Activated CD4-positive, alpha-beta memory T cell treated with anti-CD3 and anti-CD28 coated beads for 36 hours (primary cell): ENCODE measurements around the gene CCNJL. TPM values are rescaled to one million over a fixed set of nuclear protein-coding genes. Genes with fewer than 3 reads are reported as not detected.
"Not testable (repeated sequence)": the region's sequence is repeated elsewhere in the genome, so short reads cannot be mapped to it uniquely, and the experiment has no call there.

Experiments
- CTCF ChIA-PET: fragments of 350-600 bp; sonication (Branson Sonifier 250); formaldehyde crosslinking; loops from one replicate; lab custom pipeline; 2021; ENCODE audit warnings: antibody characterized with exemption, inconsistent platforms; lab: Charles Lee
- POLR2A ChIA-PET: fragments of 350-600 bp; sonication (Branson Sonifier 250); formaldehyde crosslinking; loops from one replicate; lab custom pipeline; 2021; ENCODE audit warnings: antibody characterized with exemption; lab: Charles Lee
- DNase-seq: peaks from one replicate; pipeline ENCODE4 v3.0.0-alpha.2; 2020
- H3K27ac Mint-ChIP-seq: one replicate; pipeline ENCODE4 v1.8.0; 2021; ENCODE audit warnings: mixed read lengths
- H3K27me3 Mint-ChIP-seq: one replicate; pipeline ENCODE4 v1.8.0; 2021; ENCODE audit warnings: mixed read lengths
- H3K36me3 Mint-ChIP-seq: one replicate; pipeline ENCODE4 v1.8.0; 2021; ENCODE audit warnings: mixed read lengths
- H3K4me1 Mint-ChIP-seq: one replicate; pipeline ENCODE4 v1.8.0; 2021; ENCODE audit warnings: low read depth, mixed read lengths
- H3K4me3 Mint-ChIP-seq: one replicate; pipeline ENCODE4 v1.8.0; 2021; ENCODE audit warnings: mild to moderate bottlenecking, mixed read lengths
- H3K9me3 Mint-ChIP-seq: one replicate; pipeline ENCODE4 v1.8.0; 2021; ENCODE audit warnings: mixed read lengths
- intact Hi-C: fragments of 100-400 bp; cut with micrococcal nuclease; formaldehyde crosslinking; loops from one replicate; pipeline ENCODE4 v1.15.1; 2023
- total RNA-seq, 2 experiments: library from RNA; stranded (reverse); gene quantifications; one replicate each; pipeline ENCODE4 v1.2.3, GENCODE V29; 2021

Gene CCNJL
- total RNA-seq, 2 experiments from 2014 or later = not detected

GRCh38 chr5:160349935-160350303 is 37.6 kb upstream of the CCNJL start:
- ChIA-PET CTCF (interaction anchor here (9.3 kb wide), 1 partner anchor 150 kb away, joined by 104 read pairs; no protein-coding TSS in a partner anchor), POLR2A (interaction anchor here (0.6 kb wide), 1 partner anchor 50 kb away, joined by 5 read pairs; no protein-coding TSS in a partner anchor)
- no peaks in the 10 kb centered on the region for H3K9me3 Mint-ChIP-seq
- no peak for DNase-seq
- intact Hi-C loops = loop anchor here (5.0 kb wide), 2 partner anchors 833 to 908 kb away; no protein-coding TSS in a partner anchor
- no peak overlapping the region for H3K27ac Mint-ChIP-seq
- H3K36me3 Mint-ChIP-seq = no peaks in the 10 kb centered on the region
- H3K27me3 Mint-ChIP-seq = no peaks in the 10 kb centered on the region
- H3K4me3 Mint-ChIP-seq = no peak overlapping the region
- H3K4me1 Mint-ChIP-seq = no peaks in the 10 kb centered on the region

- CTCF ChIA-PET = interaction anchor here (9.3 kb wide), 1 partner anchor 150 kb away, joined by 104 read pairs; no protein-coding TSS in a partner anchor
Measured at GRCh38 chr5:160349249-160349934, 37.0 kb upstream of the CCNJL start.

GRCh38 chr5:160348080-160348479 is 35.7 kb upstream of the CCNJL start:
- intact Hi-C loops = loop anchor here (5.0 kb wide), 2 partner anchors 831 to 906 kb away; no protein-coding TSS in a partner anchor
- ChIA-PET POLR2A (no interaction called here), CTCF (interaction anchor here (1.2 to 9.3 kb wide), 3 partner anchors 148 to 326 kb away, joined by 5 to 104 read pairs (median 8); no protein-coding TSS in a partner anchor)
- Mint-ChIP-seq H3K36me3 (no peaks in the 10 kb centered on the region), H3K4me3 (no peak overlapping the region), H3K27ac (no peak overlapping the region), H3K4me1 (no peaks in the 10 kb centered on the region), H3K27me3 (peaks cover 2% of the 10 kb centered on the region), H3K9me3 (no peaks in the 10 kb centered on the region)
- no peak for DNase-seq

More at GRCh38 chr5:160349249-160349934, 37.0 kb upstream of the CCNJL start:
- intact Hi-C loops = loop anchor here (5.0 kb wide), 2 partner anchors 832 to 907 kb away; no protein-coding TSS in a partner anchor
- Mint-ChIP-seq H3K36me3 (no peaks in the 10 kb centered on the region), H3K27ac (no peak overlapping the region), H3K4me1 (no peaks in the 10 kb centered on the region), H3K27me3 (no peaks in the 10 kb centered on the region), H3K4me3 (no peak overlapping the region), H3K9me3 (no peaks in the 10 kb centered on the region)
- no peak for DNase-seq
- POLR2A ChIA-PET = no interaction called here

- no peaks in the 10 kb centered on the region for H3K9me3 Mint-ChIP-seq
- intact Hi-C loops = loop anchor here (5.0 kb wide), 2 partner anchors 830 to 905 kb away; no protein-coding TSS in a partner anchor
- peaks cover 2% of the 10 kb centered on the region for H3K27me3 Mint-ChIP-seq
- ChIA-PET POLR2A (no interaction called here), CTCF (interaction anchor here (1.2 to 9.3 kb wide), 3 partner anchors 148 to 325 kb away, joined by 5 to 104 read pairs (median 8); no protein-coding TSS in a partner anchor)
- no peak overlapping the region for H3K4me3 Mint-ChIP-seq
- no peak for DNase-seq
- no peak overlapping the region for H3K27ac Mint-ChIP-seq
- H3K4me1 Mint-ChIP-seq = no peaks in the 10 kb centered on the region
- no peaks in the 10 kb centered on the region for H3K36me3 Mint-ChIP-seq
Measured at GRCh38 chr5:160347448-160347847, 35.1 kb upstream of the CCNJL start.

GRCh38 chr5:160342413-160342941 is 30.1 kb upstream of the CCNJL start:
- ChIA-PET CTCF (interaction anchor here (0.8 to 9.3 kb wide), 5 partner anchors 17 to 321 kb away, joined by 3 to 104 read pairs (median 8); no protein-coding TSS in a partner anchor), POLR2A (no interaction called here)
- no peak for DNase-seq
- Mint-ChIP-seq H3K4me3 (no peak overlapping the region), H3K27me3 (peaks cover 2% of the 10 kb centered on the region), H3K27ac (no peak overlapping the region), H3K9me3 (no peaks in the 10 kb centered on the region), H3K36me3 (no peaks in the 10 kb centered on the region), H3K4me1 (peaks cover 2% of the 10 kb centered on the region)
- intact Hi-C loops = no loop called here

- H3K36me3 Mint-ChIP-seq = no peaks in the 10 kb centered on the region
- no peak for DNase-seq
- CTCF ChIA-PET = interaction anchor here (1.1 to 9.3 kb wide), 3 partner anchors 16 to 320 kb away, joined by 3 to 104 read pairs (median 19); no protein-coding TSS in a partner anchor
- H3K27me3 Mint-ChIP-seq = peaks cover 5% of the 10 kb centered on the region
- intact Hi-C loops = no loop called here
- H3K27ac Mint-ChIP-seq = no peak overlapping the region
- POLR2A ChIA-PET = no interaction called here
- H3K4me3 Mint-ChIP-seq = no peak overlapping the region
- H3K4me1 Mint-ChIP-seq = peaks cover 2% of the 10 kb centered on the region
- H3K9me3 Mint-ChIP-seq = no peaks in the 10 kb centered on the region
Measured at GRCh38 chr5:160341309-160341870, 29.0 kb upstream of the CCNJL start.

- H3K36me3 Mint-ChIP-seq, DNase-seq, H3K9me3 Mint-ChIP-seq, H3K4me3 Mint-ChIP-seq, H3K4me1 Mint-ChIP-seq, intact Hi-C loops, H3K27ac Mint-ChIP-seq, POLR2A ChIA-PET, H3K27me3 Mint-ChIP-seq: not testable (repeated sequence)
- CTCF ChIA-PET = interaction anchor here (1.5 kb wide), 1 partner anchor 319 kb away, joined by 5 read pairs; no protein-coding TSS in a partner anchor
Measured at GRCh38 chr5:160340513-160340912, 28.1 kb upstream of the CCNJL start.

- Mint-ChIP-seq H3K27me3 (peaks cover 5% of the 10 kb centered on the region), H3K4me1 (peaks cover 2% of the 10 kb centered on the region), H3K9me3 (no peaks in the 10 kb centered on the region), H3K27ac (no peak overlapping the region), H3K36me3 (no peaks in the 10 kb centered on the region), H3K4me3 (no peak overlapping the region)
- intact Hi-C loops = no loop called here
- DNase-seq = no peak
- ChIA-PET POLR2A (no interaction called here), CTCF (interaction anchor here (1.5 kb wide), 1 partner anchor 318 kb away, joined by 5 read pairs; no protein-coding TSS in a partner anchor)
Measured at GRCh38 chr5:160339406-160340130, 27.2 kb upstream of the CCNJL start.

GRCh38 chr5:160334716-160335115 is 22.4 kb upstream of the CCNJL start:
- H3K27ac Mint-ChIP-seq, CTCF ChIA-PET, H3K36me3 Mint-ChIP-seq, H3K4me1 Mint-ChIP-seq, intact Hi-C loops, H3K4me3 Mint-ChIP-seq, H3K9me3 Mint-ChIP-seq, POLR2A ChIA-PET, H3K27me3 Mint-ChIP-seq, DNase-seq: not testable (repeated sequence)

- no peaks in the 10 kb centered on the region for H3K4me1 Mint-ChIP-seq
- H3K36me3 Mint-ChIP-seq = no peaks in the 10 kb centered on the region
- intact Hi-C loops = no loop called here
- no peak overlapping the region for H3K27ac Mint-ChIP-seq
- H3K4me3 Mint-ChIP-seq = no peak overlapping the region
- POLR2A ChIA-PET = no interaction called here
- CTCF ChIA-PET = interaction anchor here (0.5 to 1.0 kb wide), 2 partner anchors 11 to 309 kb away, joined by 4 read pairs; no protein-coding TSS in a partner anchor
- H3K27me3 Mint-ChIP-seq = peaks cover 9% of the 10 kb centered on the region
- no peaks in the 10 kb centered on the region for H3K9me3 Mint-ChIP-seq
- DNase-seq = no peak
Measured at GRCh38 chr5:160333721-160334120, 21.4 kb upstream of the CCNJL start.

- ChIA-PET CTCF (no interaction called here), POLR2A (no interaction called here)
- no peak overlapping the region for H3K27ac Mint-ChIP-seq
- no peaks in the 10 kb centered on the region for H3K4me1 Mint-ChIP-seq
- H3K9me3 Mint-ChIP-seq = no peaks in the 10 kb centered on the region
- no peak overlapping the region for H3K4me3 Mint-ChIP-seq
- intact Hi-C loops = no loop called here
- no peak for DNase-seq
- peaks cover 6% of the 10 kb centered on the region for H3K27me3 Mint-ChIP-seq
- no peaks in the 10 kb centered on the region for H3K36me3 Mint-ChIP-seq
Measured at GRCh38 chr5:160330212-160330611, 17.8 kb upstream of the CCNJL start.
